Nephron progenitor cell (in vitro differentiated cells): ENCODE measurements around the gene EFHC1.

Experiments used
- DNase-seq: peaks from one replicate; pipeline ENCODE4 v3.0.0; 2021
- H3K27ac Mint-ChIP-seq: 2 replicates; pipeline ENCODE4 v1.8.0; 2021; ENCODE audit warnings: mild to moderate bottlenecking, moderate library complexity, mixed read lengths
- H3K27me3 Mint-ChIP-seq: 2 replicates; pipeline ENCODE4 v1.8.0; 2021; ENCODE audit warnings: mild to moderate bottlenecking, low read depth, mixed read lengths; ENCODE audit not compliant: poor library complexity
- H3K36me3 Mint-ChIP-seq: 2 replicates; pipeline ENCODE4 v1.8.0; 2021; ENCODE audit warnings: low read depth, mixed read lengths
- H3K4me1 Mint-ChIP-seq: 2 replicates; pipeline ENCODE4 v1.8.0; 2021; ENCODE audit warnings: mixed read lengths
- H3K4me3 Mint-ChIP-seq: 2 replicates; pipeline ENCODE4 v1.8.0; 2021; ENCODE audit warnings: mild to moderate bottlenecking, moderate library complexity, mixed read lengths
- H3K9me3 Mint-ChIP-seq: 2 replicates; pipeline ENCODE4 v1.8.0; 2021; ENCODE audit warnings: mild to moderate bottlenecking, moderate library complexity, mixed read lengths
- CTCF ChIP-seq: fragments of 200-600 bp; sonication (generic); IDR thresholded peaks from 2 replicates; pipeline ENCODE4 v1.5.0; 2021; ENCODE audit warnings: antibody characterized with exemption

EFHC1 gene

GRCh38 chr6:52507557-52508260 is 87.6 kb downstream of the EFHC1 start:
- Mint-ChIP-seq H3K4me3 (no peak overlapping the region), H3K27me3 (no peaks in the 10 kb centered on the region), H3K4me1 (peaks cover 20% of the 10 kb centered on the region), H3K36me3 (peaks cover 52% of the 10 kb centered on the region), H3K9me3 (no peaks in the 10 kb centered on the region), H3K27ac (no peak overlapping the region)
- no peak for DNase-seq
- TF ChIP-seq CTCF, result no peak

GRCh38 chr6:52508261-52508739 is 88.2 kb downstream of the EFHC1 start:
- Mint-ChIP-seq H3K9me3 (no peaks in the 10 kb centered on the region), H3K36me3 (peaks cover 52% of the 10 kb centered on the region), H3K4me1 (peaks cover 19% of the 10 kb centered on the region), H3K27ac (no peak overlapping the region), H3K27me3 (no peaks in the 10 kb centered on the region), H3K4me3 (no peak overlapping the region)
- TF ChIP-seq CTCF, result no peak
- DNase-seq, result no peak

DNA sequence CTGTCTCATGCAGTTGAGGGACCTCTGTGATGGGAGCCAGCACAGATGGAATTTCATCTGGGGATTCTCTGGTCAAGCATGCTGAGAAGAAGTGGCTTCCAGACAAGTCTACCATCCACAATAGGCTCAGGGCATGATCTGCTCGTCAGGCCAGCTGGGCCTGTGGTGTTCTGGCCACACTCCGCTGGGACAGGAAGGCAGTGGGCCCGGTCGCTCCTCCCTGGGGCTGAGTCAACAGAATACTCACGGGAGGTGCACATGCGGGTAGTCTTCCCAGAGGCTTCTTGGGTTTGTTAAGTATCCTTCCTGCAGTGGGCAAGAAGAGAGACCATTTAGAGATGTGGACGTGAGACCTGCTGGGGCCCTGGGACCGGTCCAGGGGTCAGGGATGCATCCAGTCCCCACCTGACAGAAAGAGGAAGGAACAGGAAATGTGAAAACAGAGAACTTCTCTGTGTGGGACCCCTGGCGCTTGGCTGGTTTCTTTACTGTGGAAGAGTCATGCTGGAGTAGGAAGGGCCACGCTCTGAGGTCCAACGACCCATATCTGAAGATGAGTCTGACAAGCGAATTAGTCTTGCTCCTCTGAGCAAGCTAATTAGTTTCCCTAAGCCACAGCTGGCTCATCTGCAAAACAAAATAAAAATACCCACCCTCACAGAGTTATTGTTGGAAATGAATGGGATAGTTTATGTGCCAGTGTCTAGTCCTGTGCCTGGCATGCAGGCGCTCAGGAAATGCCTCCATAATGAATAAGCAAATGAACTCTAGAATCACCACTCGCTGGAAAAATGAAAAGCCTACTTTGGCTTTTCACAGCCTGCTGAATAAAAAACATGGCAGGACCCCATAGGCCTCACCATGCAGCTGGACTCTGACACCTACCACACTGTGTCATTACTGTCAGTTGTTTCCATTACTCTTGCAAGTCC is 89.4 kb downstream of the EFHC1 start:
- no peak for DNase-seq
- Mint-ChIP-seq H3K27me3 (no peaks in the 10 kb centered on the region), H3K4me3 (no peak overlapping the region), H3K9me3 (no peaks in the 10 kb centered on the region), H3K27ac (no peak overlapping the region), H3K4me1 (peaks cover 32% of the 10 kb centered on the region), H3K36me3 (peaks cover 62% of the 10 kb centered on the region)
- no peak for TF ChIP-seq CTCF

GRCh38 chr6:52510213-52510562 is 90.0 kb downstream of the EFHC1 start:
- H3K4me3 Mint-ChIP-seq, result no peak overlapping the region
- H3K27ac Mint-ChIP-seq, result no peak overlapping the region
- peaks cover 33% of the 10 kb centered on the region for H3K4me1 Mint-ChIP-seq
- H3K36me3 Mint-ChIP-seq, result peaks cover 63% of the 10 kb centered on the region
- no peak for DNase-seq
- TF ChIP-seq CTCF, result no peak
- H3K9me3 Mint-ChIP-seq, result no peaks in the 10 kb centered on the region
- H3K27me3 Mint-ChIP-seq, result no peaks in the 10 kb centered on the region

GRCh38 chr6:52511163-52511562 is 91.0 kb downstream of the EFHC1 start:
- H3K36me3 Mint-ChIP-seq, result peaks cover 63% of the 10 kb centered on the region

More at GRCh38 chr6:52511163-52511562, 91.0 kb downstream of the EFHC1 start:
- peaks cover 42% of the 10 kb centered on the region for H3K4me1 Mint-ChIP-seq
- H3K9me3 Mint-ChIP-seq, result no peaks in the 10 kb centered on the region
- no peak overlapping the region for H3K27ac Mint-ChIP-seq
- H3K27me3 Mint-ChIP-seq, result no peaks in the 10 kb centered on the region
- TF ChIP-seq CTCF, result no peak
- no peak overlapping the region for H3K4me3 Mint-ChIP-seq
- no peak for DNase-seq
